Activated effector memory CD4-positive, alpha-beta T cell treated with anti-CD3 and anti-CD28 coated beads, Interleukin-2, amount 50 U/mL, for 16 hours (primary cell): Measurements from ENCODE around the gene ST7.

ENCODE experiments used
- DNase-seq: peaks from one replicate; pipeline ENCODE4 v3.0.0-alpha.2; 2020

ST7 gene

DNA sequence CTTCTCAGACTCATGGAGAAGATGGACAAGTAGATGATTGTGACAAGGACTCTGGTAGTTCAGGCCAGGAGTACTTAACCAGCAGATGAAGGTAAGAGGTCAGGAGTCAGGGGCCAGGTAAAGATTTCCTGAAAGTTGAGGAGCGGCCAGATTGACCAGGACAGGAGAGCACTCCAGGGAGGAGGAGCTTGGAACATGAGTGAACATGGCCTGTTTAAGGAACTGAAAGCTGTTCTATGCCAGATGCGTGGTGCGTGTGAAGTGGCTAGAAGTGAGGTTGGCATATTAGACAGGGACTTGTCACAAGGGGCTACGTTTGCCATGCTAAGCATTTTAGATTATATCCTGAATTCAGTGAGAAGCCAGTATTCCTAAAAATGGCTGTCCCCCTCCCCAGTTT lies 212.4 kb downstream of the ST7 start:
- no peak for DNase-seq

DNA sequence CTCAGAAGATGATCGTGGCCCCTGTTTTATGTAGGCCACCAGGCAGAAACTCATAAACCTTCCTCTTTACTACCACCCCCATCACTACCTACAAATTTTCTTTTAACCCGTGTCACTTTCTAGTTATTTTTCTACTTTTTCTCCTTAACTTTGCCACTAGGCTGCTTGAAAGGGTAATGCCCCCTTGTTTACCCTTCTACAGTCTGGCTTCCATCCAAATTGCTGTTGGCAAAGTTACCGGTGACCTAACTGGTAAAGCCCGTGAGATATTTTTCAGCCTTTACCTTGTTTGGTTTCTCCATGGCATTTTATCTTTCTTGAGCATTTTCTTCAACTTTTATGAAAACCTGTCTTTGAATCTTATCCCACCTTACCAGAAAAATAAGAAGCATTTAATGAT lies 216.6 kb downstream of the ST7 start:
- no peak for DNase-seq

GRCh38 chr7:117171106-117171505 lies 217.8 kb downstream of the ST7 start:
- DNase-seq, result no peak

DNA sequence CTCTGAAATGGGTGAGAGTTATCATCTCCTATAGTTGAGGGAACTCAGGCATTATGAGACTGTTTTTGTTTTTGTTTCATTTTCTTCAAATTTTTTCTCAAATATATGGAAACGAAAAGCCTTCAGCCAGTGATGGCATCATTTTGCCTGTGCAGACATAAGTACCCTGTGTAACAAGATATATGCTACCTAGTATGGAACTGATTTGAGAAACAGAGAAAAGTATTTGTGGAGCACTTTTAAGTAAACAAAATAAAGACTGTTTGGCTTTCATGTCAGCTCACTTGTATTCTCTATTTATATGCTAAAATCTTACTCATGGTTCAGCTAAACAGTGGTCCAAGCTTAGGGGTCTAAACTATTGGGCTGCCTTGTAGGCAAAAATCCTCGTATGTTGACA lies 219.0 kb downstream of the ST7 start:
- DNase-seq, result no peak

- no peak for DNase-seq
Observed at GRCh38 chr7:117173035-117173770, 219.9 kb downstream of the ST7 start.

GRCh38 chr7:117176206-117176605 lies 222.9 kb downstream of the ST7 start:
- DNase-seq, result no peak

- no peak for DNase-seq
Observed at GRCh38 chr7:117178600-117178999, 225.3 kb downstream of the ST7 start.

DNA sequence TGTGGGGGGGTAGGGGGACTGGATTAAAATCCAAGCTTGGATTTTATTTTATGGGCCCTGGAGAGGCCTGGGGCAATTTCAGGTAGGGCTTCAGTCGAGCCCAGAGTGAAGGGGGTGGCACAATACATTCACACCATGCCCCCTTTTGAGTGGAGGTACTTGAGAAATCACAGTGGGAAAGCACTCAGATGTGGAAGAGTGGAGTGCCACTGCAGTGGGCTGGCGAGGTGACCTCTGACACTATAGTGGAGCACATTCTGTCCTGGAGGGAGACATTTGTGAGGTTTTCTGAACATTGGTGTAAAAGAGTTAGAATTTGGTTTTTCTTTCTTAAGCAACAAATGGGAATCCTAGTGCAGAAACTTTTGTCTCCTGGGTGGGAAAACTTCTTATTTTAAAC lies 226.4 kb downstream of the ST7 start:
- DNase-seq, result no peak

DNA sequence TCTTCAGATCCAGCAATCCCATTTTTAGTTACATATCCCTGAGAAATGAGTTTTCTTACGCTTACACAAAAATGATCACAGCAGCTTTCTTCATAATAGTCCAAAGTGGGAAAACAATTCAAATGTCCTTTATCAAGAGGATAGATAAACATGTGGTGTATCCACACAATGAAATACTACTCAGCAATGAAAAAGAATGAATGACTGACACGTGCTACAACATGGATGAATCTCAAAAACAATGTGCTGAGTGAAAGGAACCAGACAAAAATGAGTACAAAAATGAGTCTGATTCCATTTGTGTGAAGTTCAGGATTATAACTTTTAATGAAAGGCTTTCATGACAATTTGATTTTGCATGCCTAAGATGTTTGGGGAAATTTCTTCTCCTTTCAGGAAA lies 230.4 kb downstream of the ST7 start:
- DNase-seq, result no peak

DNA sequence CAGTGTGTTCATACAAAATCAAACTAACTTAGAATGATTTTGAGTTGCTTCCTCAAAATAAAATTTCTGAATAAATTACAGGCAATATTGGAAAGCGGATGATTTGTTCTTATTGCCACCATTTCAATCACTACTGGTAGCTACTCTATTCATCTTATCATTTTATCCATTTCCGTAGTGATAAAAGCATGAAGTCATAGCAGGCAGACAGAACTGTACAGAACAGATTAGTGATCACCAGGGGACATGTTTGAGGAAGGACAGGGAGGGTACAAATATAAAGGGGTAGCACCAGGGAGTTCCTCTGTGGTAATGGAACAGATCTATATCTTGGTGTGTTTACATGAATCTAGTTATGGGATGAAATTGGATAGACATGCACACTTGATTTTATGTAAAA lies 231.1 kb downstream of the ST7 start:
- no peak for DNase-seq

DNA sequence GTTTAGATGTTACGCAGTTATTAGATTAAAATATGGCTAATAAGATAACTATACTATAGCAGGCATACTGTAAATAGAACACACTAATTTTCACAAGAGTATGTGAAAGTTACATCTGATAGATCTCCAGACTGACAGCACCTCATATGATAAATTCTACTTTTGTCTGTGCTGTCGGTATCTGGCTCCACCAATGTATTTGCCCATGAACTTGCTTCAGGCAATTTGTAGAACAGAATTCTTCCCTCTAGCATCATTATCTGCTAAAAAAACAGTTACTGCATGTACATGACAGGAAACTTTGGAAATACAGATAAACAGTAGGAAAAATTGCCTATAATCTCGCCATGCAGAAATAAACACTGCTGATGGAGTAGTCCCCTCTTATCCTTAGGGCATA lies 231.8 kb downstream of the ST7 start:
- no peak for DNase-seq

DNA sequence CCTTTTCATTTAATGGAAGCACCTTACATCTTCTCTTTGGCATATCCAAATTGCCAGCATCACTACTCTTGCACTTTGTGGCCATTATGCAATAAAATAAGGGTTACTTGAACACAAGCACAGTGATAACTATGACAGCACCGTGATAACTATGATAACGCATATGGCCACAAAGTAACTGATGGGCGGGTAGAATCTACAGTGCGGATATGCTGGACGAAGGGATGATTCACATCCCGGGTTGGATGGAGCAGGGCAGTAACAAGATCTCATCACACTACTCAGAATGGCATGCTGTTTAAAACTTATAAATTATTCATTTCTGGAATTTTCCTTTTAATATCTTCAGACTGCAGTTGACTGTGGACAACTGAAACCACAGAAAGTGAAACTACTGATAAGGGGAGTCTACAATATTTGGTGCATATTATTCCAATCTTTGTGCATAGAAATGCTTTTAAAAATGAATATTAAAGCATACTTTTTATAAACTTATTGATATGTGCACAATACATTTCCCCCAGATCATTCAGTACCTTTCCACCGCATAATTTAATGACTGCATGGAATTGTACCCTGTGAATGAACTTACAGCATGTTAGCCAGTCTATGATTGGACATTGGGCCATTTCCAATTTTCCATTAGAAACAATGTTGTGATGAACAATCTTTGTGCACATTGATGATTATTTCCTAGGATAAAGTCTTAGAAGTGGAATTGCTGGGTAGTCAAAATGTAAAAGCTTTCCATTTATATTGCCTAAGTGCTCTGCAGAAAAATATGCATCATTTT lies 233.1 kb downstream of the ST7 start:
- DNase-seq, result no peak

DNA sequence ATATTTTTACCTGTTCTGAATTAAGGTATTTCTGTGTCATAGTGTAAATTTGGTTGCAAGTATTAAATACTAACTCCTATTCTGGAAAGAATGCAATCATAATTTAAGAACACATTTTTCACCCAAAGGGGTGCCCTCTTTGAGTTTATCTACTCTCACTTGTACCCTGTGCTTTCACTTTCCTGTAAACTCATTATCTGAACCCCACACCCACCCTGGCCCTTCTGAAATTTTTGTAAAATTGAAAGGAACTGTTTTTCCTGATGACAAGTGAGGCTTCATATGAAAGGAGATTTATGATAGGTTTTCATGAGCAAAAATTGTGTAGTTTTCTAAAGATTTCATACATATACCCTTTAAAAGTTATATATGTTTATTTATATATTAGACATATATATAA lies 235.1 kb downstream of the ST7 start:
- no peak for DNase-seq

DNA sequence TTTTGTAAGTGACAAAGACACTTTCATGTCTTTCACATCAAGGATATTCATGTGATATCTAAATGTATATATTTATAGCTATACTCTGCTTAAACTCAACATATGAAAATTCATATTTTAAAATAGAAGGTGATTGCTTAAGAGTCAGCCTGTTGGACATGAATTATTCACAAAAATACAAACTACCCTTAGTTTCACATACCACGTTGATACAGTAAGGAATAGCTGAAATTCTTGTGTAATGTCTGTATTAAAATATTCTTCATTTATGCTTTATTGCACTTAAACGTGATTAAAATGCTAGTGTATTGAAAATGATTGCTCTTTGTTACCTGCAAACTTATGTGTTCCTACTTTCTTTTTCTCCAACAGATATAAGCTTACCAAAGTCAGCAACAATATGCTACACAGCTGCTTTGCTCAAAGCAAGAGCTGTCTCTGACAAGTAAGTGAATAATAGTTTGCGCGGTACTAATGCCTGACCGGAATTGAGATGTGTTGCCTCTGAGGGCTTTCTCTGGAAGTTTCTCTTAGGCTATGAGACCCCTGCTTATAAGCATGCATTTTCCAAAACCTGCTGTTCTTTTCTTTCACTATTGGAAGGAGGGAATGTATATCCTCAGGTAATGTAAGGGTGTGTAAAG lies 235.8 kb downstream of the ST7 start:
- DNase-seq, result no peak

DNA sequence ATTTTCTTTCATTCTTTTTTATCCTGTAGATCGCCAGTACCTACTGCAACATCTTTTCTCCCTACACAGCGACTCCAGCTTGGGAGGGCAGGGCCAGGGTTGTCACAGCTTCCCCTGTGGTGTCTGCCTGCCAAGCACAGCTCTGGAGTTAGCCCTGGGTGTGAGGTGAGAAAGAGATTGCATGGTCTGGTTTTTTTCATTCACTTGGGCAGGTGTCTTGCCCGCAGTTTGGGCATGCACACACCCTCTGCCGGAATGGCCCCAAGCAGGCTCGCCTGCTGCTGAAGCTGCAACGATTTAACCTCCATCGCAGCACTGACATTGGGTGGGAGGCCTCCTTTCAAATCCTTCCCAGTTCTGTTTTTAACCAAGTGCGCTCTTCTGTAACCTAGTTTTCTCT lies 236.8 kb downstream of the ST7 start:
- DNase-seq, result no peak

DNA sequence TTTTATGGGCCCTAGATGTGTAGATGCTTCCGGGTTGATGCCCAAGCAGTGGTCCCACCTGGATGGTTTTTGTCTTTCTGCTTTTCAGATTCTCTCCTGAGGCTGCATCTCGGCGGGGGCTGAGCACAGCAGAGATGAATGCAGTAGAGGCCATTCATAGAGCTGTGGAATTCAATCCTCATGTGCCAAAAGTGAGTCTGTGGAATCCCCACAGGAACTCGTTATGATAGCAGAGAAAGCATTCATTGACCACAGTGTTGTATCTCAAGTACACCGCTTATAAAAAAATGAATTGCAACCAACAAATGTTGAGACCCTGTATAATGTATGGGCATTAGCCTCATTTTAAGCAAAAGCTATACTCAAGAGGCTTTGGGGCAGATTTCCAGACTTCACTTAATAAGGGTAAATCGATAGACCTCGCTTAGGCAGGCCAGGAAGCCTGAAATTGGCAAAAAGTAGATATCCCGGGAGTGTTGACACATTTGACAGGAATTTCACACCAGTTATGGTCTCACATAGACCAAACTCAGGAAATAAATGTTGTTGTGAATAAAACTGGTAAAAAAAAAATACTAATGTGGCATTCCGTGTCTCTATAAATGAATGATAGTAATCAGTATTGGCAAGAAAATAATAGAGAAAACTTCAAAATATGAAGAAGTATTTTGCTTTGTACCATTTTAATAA lies 237.6 kb downstream of the ST7 start:
- DNase-seq, result no peak

DNA sequence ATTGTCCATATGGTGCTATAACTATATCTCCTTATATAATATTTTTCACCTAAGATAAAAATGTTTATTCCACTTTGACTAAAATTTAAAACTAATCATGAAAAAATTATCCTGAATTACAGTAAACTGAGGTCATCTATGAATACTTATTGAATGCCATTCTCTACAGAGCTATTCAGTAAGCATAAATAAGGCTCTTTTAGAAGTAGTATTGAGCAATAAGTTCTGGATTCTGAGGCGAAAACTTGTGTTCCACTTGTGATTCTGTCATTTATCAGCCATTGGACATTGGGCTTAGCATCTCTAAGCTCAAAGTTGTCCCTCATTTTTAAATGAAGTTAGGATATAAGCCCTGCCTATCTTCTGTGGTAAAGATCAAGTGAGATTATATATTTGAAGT lies 238.8 kb downstream of the ST7 start:
- no peak for DNase-seq

DNA sequence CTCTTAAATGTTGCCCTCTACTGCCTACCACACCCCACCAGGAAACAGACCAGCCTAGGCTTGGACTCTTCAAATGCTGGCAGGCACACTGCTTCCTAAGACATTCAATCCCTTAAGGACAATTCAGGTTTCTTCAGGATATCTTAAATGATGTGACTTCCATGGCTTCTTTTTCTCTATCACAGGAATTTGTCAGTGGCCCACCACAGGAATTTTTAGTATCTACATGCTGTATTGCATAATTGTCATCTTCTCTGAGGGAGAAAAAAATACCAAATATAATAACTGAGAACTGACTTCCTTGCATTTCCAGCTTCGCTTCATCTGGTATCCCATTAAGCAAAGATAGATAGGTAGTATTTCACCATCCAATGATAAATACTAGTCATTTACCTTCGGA lies 240.3 kb downstream of the ST7 start:
- no peak for DNase-seq

GRCh38 chr7:117194445-117194844 lies 241.1 kb downstream of the ST7 start:
- no peak for DNase-seq

DNA sequence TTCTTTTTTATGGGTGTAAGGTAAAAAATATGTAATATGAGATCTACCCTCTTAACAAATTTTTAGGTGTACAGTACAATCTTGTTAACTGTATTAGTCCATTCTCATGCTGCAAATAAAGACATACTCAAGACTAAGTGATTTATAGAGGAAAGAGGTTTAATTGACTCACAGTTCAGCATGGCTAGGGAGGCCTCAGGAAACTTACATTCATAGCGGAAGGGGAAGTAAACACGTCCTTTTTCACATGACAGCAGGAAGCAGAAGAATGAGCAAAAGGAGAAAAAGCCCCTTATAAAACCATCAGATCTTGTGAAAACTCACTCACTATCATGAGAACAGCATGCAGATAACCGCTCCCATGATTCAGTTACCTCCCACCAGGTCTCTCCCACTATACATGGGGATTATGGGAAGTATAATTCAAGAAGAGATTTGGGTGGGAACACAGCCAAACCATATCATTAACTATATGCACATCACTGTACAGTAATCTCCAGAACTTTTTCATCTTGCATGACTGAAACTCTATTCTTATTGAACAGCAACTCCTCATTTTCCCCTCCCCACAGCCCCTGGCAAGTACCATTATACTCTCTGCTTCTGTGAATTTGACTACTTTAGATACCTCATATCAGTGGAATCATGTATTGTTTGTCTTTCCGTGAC lies 242.2 kb downstream of the ST7 start:
- no peak for DNase-seq

DNA sequence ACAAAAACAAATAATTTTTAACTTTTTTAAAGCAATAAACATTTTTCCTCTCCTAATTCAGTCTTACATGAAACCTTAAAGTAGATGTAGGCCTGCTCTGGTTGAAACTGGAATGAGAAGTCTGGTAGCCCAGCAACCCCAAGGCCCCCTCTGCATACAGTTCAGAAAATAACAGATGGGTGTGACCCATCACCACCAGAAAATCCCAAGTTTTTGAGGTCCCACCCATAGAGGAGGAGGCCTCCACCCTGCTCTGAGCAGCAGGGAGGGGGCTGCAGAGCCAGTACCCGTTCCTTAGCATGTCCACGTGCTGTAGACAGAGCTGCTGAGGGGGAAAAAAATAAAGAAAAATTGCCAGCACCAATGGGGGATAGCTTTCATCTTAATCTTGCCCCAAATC lies 246.8 kb downstream of the ST7 start:
- DNase-seq, result no peak

- DNase-seq, result no peak
Observed at GRCh38 chr7:117200786-117201458, 247.6 kb downstream of the ST7 start.
